IMR-90 (cell line): ENCODE results near the gene EBP. TPM values are rescaled to one million over a fixed set of nuclear protein-coding genes. Genes with fewer than 3 reads are reported as not detected.

ENCODE experiments used
- ATAC-seq: fragments of 200-7000 bp; cut with Tn5 transposase; 2 replicates; pipeline ENCODE4 v1.9.1; 2020; ENCODE audit warnings: low read depth, mild to moderate bottlenecking, moderate library complexity
- BruUV-seq: library from RNA; stranded (reverse); fragments of 400-500 nt; replicated peaks from 2 replicates; lab custom pipeline; 2021; lab: Mats Ljungman, UMichigan
- CTCF ChIA-PET: fragments of 300-600 bp; formaldehyde crosslinking; extraction: SDS; loops from one replicate; lab custom pipeline; 2021; ENCODE audit warnings: antibody characterized with exemption; lab: Yijun Ruan, JAX
- POLR2A ChIA-PET: fragments of 300-600 bp; sonication (Branson Sonifier 250); formaldehyde crosslinking; loops from one replicate; lab custom pipeline; 2022; ENCODE audit warnings: antibody characterized with exemption; ENCODE audit not compliant: unreplicated experiment; lab: Charles Lee
- DNase-seq: peaks from one replicate; pipeline ENCODE4 v3.0.0; 2013
- H2AFZ ChIP-seq: replicated peaks from 2 replicates; pipeline ENCODE3; 2013; ENCODE audit warnings: low read length, mild to moderate bottlenecking; ENCODE audit not compliant: poor library complexity
- H2AK5ac ChIP-seq: 2 replicates; pipeline ENCODE4 v1.6.1; 2013; ENCODE audit warnings: low read depth, low read length, inconsistent platforms
- H2AK9ac ChIP-seq: replicated peaks from 2 replicates; pipeline ENCODE3; 2013; ENCODE audit warnings: mild to moderate bottlenecking, low read depth, low read length, moderate library complexity; ENCODE audit not compliant: poor library complexity
- H2BK120ac ChIP-seq: 2 replicates; pipeline ENCODE4 v1.6.1; 2013; ENCODE audit warnings: low read depth, low read length, inconsistent platforms
- H2BK15ac ChIP-seq: 3 replicates; pipeline ENCODE4 v1.6.1; 2013; ENCODE audit warnings: low read depth, low read length, inconsistent platforms
- H2BK20ac ChIP-seq: 2 replicates; pipeline ENCODE4 v1.6.1; 2013; ENCODE audit warnings: low read depth, mild to moderate bottlenecking, inconsistent platforms, low read length, moderate library complexity
- H2BK5ac ChIP-seq: 2 replicates; pipeline ENCODE4 v1.6.1; 2013; ENCODE audit warnings: mild to moderate bottlenecking, low read depth, low read length, inconsistent platforms; ENCODE audit not compliant: poor library complexity, severe bottlenecking
- H3K14ac ChIP-seq: replicated peaks from 2 replicates; pipeline ENCODE4 v1.6.1; 2013; ENCODE audit warnings: low read depth, low read length, inconsistent platforms
- H3K18ac ChIP-seq: 2 replicates; pipeline ENCODE4 v1.6.1; 2013; ENCODE audit warnings: low read depth, low read length, control low read depth
- H3K23ac ChIP-seq: 2 replicates; pipeline ENCODE4 v1.6.1; 2013; ENCODE audit warnings: low read depth, low read length, inconsistent platforms
- H3K27ac ChIP-seq: 2 replicates; pipeline ENCODE4 v1.5.1; 2013; ENCODE audit warnings: mild to moderate bottlenecking, control low read depth, low read length; ENCODE audit not compliant: insufficient read depth
- H3K27me3 ChIP-seq: 2 replicates; pipeline ENCODE4 v1.6.1; 2013; ENCODE audit warnings: low read length; ENCODE audit not compliant: control insufficient read depth, insufficient read depth
- H3K36me3 ChIP-seq: 2 replicates; pipeline ENCODE4 v1.6.1; 2013; ENCODE audit warnings: low read length, mixed read lengths; ENCODE audit not compliant: control insufficient read depth, insufficient read depth
- H3K4ac ChIP-seq: 2 replicates; pipeline ENCODE4 v1.6.1; 2013; ENCODE audit warnings: low read depth, low read length, inconsistent platforms
- H3K4me1 ChIP-seq: 2 replicates; pipeline ENCODE4 v1.6.1; 2013; ENCODE audit warnings: low read length, mixed read lengths; ENCODE audit not compliant: control insufficient read depth, insufficient read depth
- H3K4me2 ChIP-seq: 2 replicates; pipeline ENCODE4 v1.6.1; 2013; ENCODE audit warnings: low read depth, mild to moderate bottlenecking, control low read depth, low read length, moderate library complexity
- H3K4me3 ChIP-seq: 2 replicates; pipeline ENCODE4 v1.5.1; 2013; ENCODE audit warnings: low read depth, mild to moderate bottlenecking, control low read depth, low read length, moderate library complexity; ENCODE audit not compliant: insufficient read depth
- H3K56ac ChIP-seq: 2 replicates; pipeline ENCODE4 v1.6.1; 2013; ENCODE audit warnings: low read length, inconsistent platforms; ENCODE audit not compliant: insufficient read depth; ENCODE audit errors: extremely low read depth
- H3K79me1 ChIP-seq, 2 experiments: 2 replicates each; pipeline ENCODE4 v1.6.1; 2013; ENCODE audit warnings: low read length in 2 of 2, inconsistent platforms in 1 of 2, low read depth in 1 of 2
- H3K9ac ChIP-seq: 2 replicates; pipeline ENCODE4 v1.6.1; 2013; ENCODE audit warnings: low read depth, low read length, control low read depth
- H3K9me1 ChIP-seq: 2 replicates; pipeline ENCODE4 v1.6.1; 2013; ENCODE audit warnings: low read length, inconsistent platforms; ENCODE audit not compliant: insufficient read depth
- H3K9me3 ChIP-seq: 2 replicates; pipeline ENCODE4 v1.6.1; 2013; ENCODE audit warnings: low read length; ENCODE audit not compliant: control insufficient read depth, insufficient read depth
- H4K20me1 ChIP-seq: 2 replicates; pipeline ENCODE4 v1.6.1; 2013; ENCODE audit warnings: low read length, inconsistent platforms; ENCODE audit not compliant: insufficient read depth
- H4K5ac ChIP-seq: 2 replicates; pipeline ENCODE4 v1.6.1; 2013; ENCODE audit warnings: mild to moderate bottlenecking, low read depth, low read length, control low read depth
- H4K8ac ChIP-seq, 2 experiments: 2 replicates each; pipeline ENCODE4 v1.6.1; 2013; ENCODE audit warnings: low read depth in 2 of 2, low read length in 2 of 2, control low read depth in 1 of 2, inconsistent platforms in 1 of 2
- H4K91ac ChIP-seq: 2 replicates; pipeline ENCODE4 v1.6.1; 2013; ENCODE audit warnings: low read depth, low read length, inconsistent platforms; ENCODE audit not compliant: insufficient read depth
- BHLHE40 ChIP-seq: fragments of 150-350 bp; IDR thresholded peaks from 2 replicates; pipeline ENCODE4 v1.6.1; 2016; ENCODE audit warnings: mild to moderate bottlenecking, low read depth, low read length
- CEBPB ChIP-seq: IDR thresholded peaks from 2 replicates; pipeline ENCODE4 v1.6.1; 2012; ENCODE audit warnings: low read depth, low read length, improper control_type of control experiment
- CHD1 ChIP-seq: IDR thresholded peaks from 2 replicates; pipeline ENCODE4 v1.6.1; 2012; ENCODE audit warnings: low read depth, low read length, improper control_type of control experiment
- FOS ChIP-seq: fragments of 150-350 bp; IDR thresholded peaks from 2 replicates; pipeline ENCODE4 v1.6.1; 2016; ENCODE audit warnings: low read depth, low read length
- MAZ ChIP-seq: IDR thresholded peaks from 2 replicates; pipeline ENCODE4 v1.6.1; 2012; ENCODE audit warnings: low read depth, mild to moderate bottlenecking, low read length, improper control_type of control experiment, moderate library complexity, borderline replicate concordance
- MXI1 ChIP-seq: IDR thresholded peaks from 2 replicates; pipeline ENCODE4 v1.6.1; 2012; ENCODE audit warnings: low read depth, mild to moderate bottlenecking, low read length, moderate library complexity, borderline replicate concordance
- NFE2L2 ChIP-seq: fragments of 150-350 bp; IDR thresholded peaks from 2 replicates; pipeline ENCODE4 v1.6.1; 2016; ENCODE audit warnings: low read depth, mild to moderate bottlenecking, low read length
- RFX5 ChIP-seq: IDR thresholded peaks from 2 replicates; pipeline ENCODE4 v1.8.0; 2012; ENCODE audit warnings: low read depth, mild to moderate bottlenecking, low read length, moderate library complexity
- SMC3 ChIP-seq: fragments of 150-350 bp; IDR thresholded peaks from 2 replicates; pipeline ENCODE4 v1.6.1; 2016; ENCODE audit warnings: low read depth, mild to moderate bottlenecking, antibody characterized with exemption, low read length, moderate library complexity
- WGBS, 2 experiments: methylation state at CpG; one replicate each; pipeline versions ENCODE4 v1.1.5 to v1.1.7; 2013; ENCODE audit warnings: missing lambda C conversion rate in 2 of 2; ENCODE audit not compliant: insufficient read length in 1 of 2; ENCODE audit errors: extremely low coverage in 2 of 2; 5-methylcytosine and 5-hydroxymethylcytosine counted together
- dilution Hi-C: fragments of 300-500 bp; cut with HindIII; formaldehyde crosslinking; loops from one replicate; pipeline ENCODE4 v1.14.3; 2018; ENCODE audit warnings: low sequenced_read_pairs; ENCODE audit not compliant: unreplicated experiment
- in situ Hi-C: fragments of 300-500 bp; cut with MboI; formaldehyde crosslinking; loops from 3 replicates; pipeline ENCODE4 v1.14.3; 2019; ENCODE audit warnings: low sequenced_read_pairs, inconsistent platforms, mixed read lengths
- intact Hi-C: fragments of 100-400 bp; cut with micrococcal nuclease; formaldehyde crosslinking; loops from 2 replicates; pipeline ENCODE4 v1.10.0; 2022
- polyA plus RNA-seq, 3 experiments: library from polyadenylated mRNA; depleted of rRNA; stranded (reverse); fragments of >200 nt; gene quantifications; 2 replicates each; pipeline ENCODE4 v1.2.3, GENCODE V29; 2012; ENCODE audit warnings: low replicate concordance in 1 of 3
- total RNA-seq: library from RNA; depleted of rRNA; stranded (reverse); fragments of >200 nt; gene quantifications from 2 replicates; pipeline ENCODE4 v1.2.3, GENCODE V29; 2012
- TF ChIP-seq, protein P1 (sequence below): conservative IDR thresholded peaks from 2 replicates; pipeline ENCODE4 v1.5.1; 2012; ENCODE audit warnings: mild to moderate bottlenecking, low read depth, low read length, improper control_type of control experiment
- TF ChIP-seq, protein P2 (sequence below): fragments of 150-350 bp; IDR thresholded peaks from 2 replicates; pipeline ENCODE4 v1.6.1; 2016; ENCODE audit warnings: low read depth, mild to moderate bottlenecking, low read length, moderate library complexity, borderline replicate concordance

EBP gene
- total and polyA plus RNA-seq, 2 of the 4 experiments (the other 2 are of a cell fraction) = 39.4 to 78.9 TPM

DNA sequence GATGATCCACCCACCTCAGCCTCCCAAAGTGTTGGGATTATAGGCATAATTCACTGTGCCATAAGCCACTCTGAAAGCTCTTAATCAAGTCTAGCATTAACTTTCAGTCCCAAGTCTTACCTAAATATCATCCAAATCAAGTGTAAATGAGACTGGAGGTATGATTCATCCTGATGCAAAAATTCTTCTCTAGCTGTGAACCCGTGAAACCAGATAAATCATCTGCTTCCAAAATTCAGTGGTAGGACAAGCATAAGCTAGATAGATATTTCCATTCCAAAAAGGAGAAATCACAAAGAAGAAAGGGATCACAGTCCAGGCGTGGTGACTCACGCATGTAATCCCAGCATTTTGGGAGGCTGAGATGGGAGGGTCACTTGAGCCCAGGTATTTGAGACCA, 9.1 kb downstream of the EBP start:
- WGBS, 2 experiments = no CpG with 5 or more reads among the region's 3 CpGs
- dilution Hi-C loops (no loop called here), intact Hi-C loops (no loop called here), in situ Hi-C loops (no loop called here)
- no peak overlapping the region for H3K23ac ChIP-seq
- H2BK5ac ChIP-seq = no peak overlapping the region
- no peak overlapping the region for H3K4ac ChIP-seq
- no peak overlapping the region for H2AK9ac ChIP-seq
- H4K91ac ChIP-seq = no peak overlapping the region
- no peaks in the 10 kb centered on the region for H3K79me1 ChIP-seq
- H3K4me2 ChIP-seq = no peak overlapping the region
- no peaks in the 10 kb centered on the region; the same call in 1 of the 2 replicates for H3K9me3 ChIP-seq
- TF ChIP-seq NFE2L2 (no peak), FOS (no peak), BHLHE40 (no peak), RFX5 (no peak), SMC3 (no peak), CHD1 (no peak), MXI1 (no peak), CEBPB (no peak), MAZ (no peak)
- TF ChIP-seq, protein P1, sequence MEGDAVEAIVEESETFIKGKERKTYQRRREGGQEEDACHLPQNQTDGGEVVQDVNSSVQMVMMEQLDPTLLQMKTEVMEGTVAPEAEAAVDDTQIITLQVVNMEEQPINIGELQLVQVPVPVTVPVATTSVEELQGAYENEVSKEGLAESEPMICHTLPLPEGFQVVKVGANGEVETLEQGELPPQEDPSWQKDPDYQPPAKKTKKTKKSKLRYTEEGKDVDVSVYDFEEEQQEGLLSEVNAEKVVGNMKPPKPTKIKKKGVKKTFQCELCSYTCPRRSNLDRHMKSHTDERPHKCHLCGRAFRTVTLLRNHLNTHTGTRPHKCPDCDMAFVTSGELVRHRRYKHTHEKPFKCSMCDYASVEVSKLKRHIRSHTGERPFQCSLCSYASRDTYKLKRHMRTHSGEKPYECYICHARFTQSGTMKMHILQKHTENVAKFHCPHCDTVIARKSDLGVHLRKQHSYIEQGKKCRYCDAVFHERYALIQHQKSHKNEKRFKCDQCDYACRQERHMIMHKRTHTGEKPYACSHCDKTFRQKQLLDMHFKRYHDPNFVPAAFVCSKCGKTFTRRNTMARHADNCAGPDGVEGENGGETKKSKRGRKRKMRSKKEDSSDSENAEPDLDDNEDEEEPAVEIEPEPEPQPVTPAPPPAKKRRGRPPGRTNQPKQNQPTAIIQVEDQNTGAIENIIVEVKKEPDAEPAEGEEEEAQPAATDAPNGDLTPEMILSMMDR = no peak
- TF ChIP-seq, protein P2, sequence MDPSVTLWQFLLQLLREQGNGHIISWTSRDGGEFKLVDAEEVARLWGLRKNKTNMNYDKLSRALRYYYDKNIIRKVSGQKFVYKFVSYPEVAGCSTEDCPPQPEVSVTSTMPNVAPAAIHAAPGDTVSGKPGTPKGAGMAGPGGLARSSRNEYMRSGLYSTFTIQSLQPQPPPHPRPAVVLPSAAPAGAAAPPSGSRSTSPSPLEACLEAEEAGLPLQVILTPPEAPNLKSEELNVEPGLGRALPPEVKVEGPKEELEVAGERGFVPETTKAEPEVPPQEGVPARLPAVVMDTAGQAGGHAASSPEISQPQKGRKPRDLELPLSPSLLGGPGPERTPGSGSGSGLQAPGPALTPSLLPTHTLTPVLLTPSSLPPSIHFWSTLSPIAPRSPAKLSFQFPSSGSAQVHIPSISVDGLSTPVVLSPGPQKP = no peak
- no peak overlapping the region for H3K9ac ChIP-seq
- H3K56ac ChIP-seq = no peak overlapping the region
- ChIA-PET POLR2A (no interaction called here), CTCF (no interaction called here)
- no peak overlapping the region; a peak in 1 of 4 replicates for H4K8ac ChIP-seq
- H4K20me1 ChIP-seq = no peaks in the 10 kb centered on the region
- H2AK5ac ChIP-seq = no peak overlapping the region
- H4K5ac ChIP-seq = no peak overlapping the region
- H3K4me1 ChIP-seq = 0 out of 2 replicates have a peak, but pooled peaks cover 1% of the 10 kb centered on the region
- H3K27me3 ChIP-seq = no peaks in the 10 kb centered on the region
- H3K14ac ChIP-seq = no peak overlapping the region
- no peaks in the 10 kb centered on the region for H3K9me1 ChIP-seq
- peaks cover 2% of the 10 kb centered on the region; the same call in 1 of the 2 replicates for H3K36me3 ChIP-seq
- H2BK20ac ChIP-seq = no peak overlapping the region
- ATAC-seq = no peak
- H2BK15ac ChIP-seq = no peak overlapping the region
- H3K4me3 ChIP-seq = no peak overlapping the region
- no TSS peak for BruUV-seq
- no peak overlapping the region for H3K18ac ChIP-seq
- H2AFZ ChIP-seq = no peak overlapping the region
- DNase-seq = no peak
- no peak overlapping the region for H2BK120ac ChIP-seq
- no peak overlapping the region for H3K27ac ChIP-seq
